Neural crest cell (in vitro differentiated cells): Measurements from ENCODE around the gene SMPD3. TPM values are rescaled to one million over a fixed set of nuclear protein-coding genes. Genes with fewer than 3 reads are reported as not detected.
"Not testable (repeated sequence)": the region's sequence is repeated elsewhere in the genome, so short reads cannot be mapped to it uniquely, and the experiment has no call there.

ENCODE experiments used
- DNase-seq: peaks from one replicate; pipeline ENCODE4 v3.0.0; 2021; ENCODE audit warnings: low read depth, mixed read lengths, low spot score
- H3K27ac Mint-ChIP-seq: one replicate; pipeline ENCODE4 v1.8.0; 2021; ENCODE audit warnings: mild to moderate bottlenecking, mixed read lengths; ENCODE audit not compliant: unreplicated experiment
- H3K27me3 Mint-ChIP-seq: 2 replicates; pipeline ENCODE4 v1.8.0; 2021; ENCODE audit warnings: low read depth, mild to moderate bottlenecking, mixed read lengths
- H3K36me3 Mint-ChIP-seq: 2 replicates; pipeline ENCODE4 v1.8.0; 2021; ENCODE audit warnings: low read depth, mild to moderate bottlenecking, mixed read lengths
- H3K4me1 Mint-ChIP-seq: 2 replicates; pipeline ENCODE4 v1.8.0; 2021; ENCODE audit warnings: mixed read lengths
- H3K4me3 Mint-ChIP-seq: one replicate; pipeline ENCODE4 v1.8.0; 2021; ENCODE audit warnings: mild to moderate bottlenecking, mixed read lengths
- H3K9me3 Mint-ChIP-seq: 2 replicates; pipeline ENCODE4 v1.8.0; 2021; ENCODE audit warnings: mixed read lengths
- long read RNA-seq: library from polyadenylated mRNA; unstranded; transcript quantifications from one replicate; pipeline ENCODE4 v2.0.0, GENCODE V29; 2020
- total RNA-seq: library from RNA; stranded (reverse); gene quantifications from 2 replicates; pipeline ENCODE4 v1.2.1, GENCODE V29; 2021
- TF ChIP-seq, protein P1 (sequence below): fragments of 200-600 bp; sonication (generic); conservative IDR thresholded peaks from 2 replicates; pipeline ENCODE4 v1.5.0; 2021; ENCODE audit warnings: antibody characterized with exemption, mild to moderate bottlenecking

The SMPD3 gene
- total RNA-seq: 3.2 and 3.8 TPM in 2 replicates
- long read RNA-seq: 0 reads

DNA sequence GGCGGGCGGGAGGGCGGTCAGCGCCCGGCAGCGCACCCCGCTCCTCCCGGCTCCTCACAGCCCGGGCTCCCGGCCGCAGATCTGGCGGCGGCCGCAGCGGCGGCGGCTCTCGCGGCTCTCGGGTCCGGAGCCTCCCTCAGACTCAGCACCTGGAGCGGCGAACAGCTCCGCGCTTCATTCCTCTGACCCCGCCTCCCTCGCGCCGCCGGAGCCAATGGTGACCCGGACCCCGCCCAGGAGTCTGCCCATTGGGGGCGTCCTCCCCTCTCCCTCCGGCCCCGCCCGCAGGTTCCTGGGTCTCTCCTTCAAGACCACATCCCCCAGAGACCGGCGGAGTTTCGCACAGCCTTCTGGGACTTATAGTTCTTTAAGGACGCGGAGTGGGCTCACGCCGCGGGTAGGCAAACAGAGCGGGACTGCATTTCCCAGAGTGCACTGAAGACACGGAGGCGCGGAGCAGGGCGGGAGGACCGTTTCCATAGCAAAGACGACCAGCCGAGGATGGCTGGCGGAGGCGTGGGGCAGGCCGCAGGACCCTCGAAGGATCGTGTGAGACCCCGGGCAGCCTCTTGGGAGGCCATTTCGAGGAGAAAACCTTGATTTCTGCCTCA is at the start of gene SMPD3:
TSS of gene SMPD3 (minus strand) at position 149 of the 611 bp plus-strand sequence. CDS start 76,327 bp downstream, outside the sequence.
- DNase-seq: peak; percentile 100
- TF ChIP-seq, protein P1, sequence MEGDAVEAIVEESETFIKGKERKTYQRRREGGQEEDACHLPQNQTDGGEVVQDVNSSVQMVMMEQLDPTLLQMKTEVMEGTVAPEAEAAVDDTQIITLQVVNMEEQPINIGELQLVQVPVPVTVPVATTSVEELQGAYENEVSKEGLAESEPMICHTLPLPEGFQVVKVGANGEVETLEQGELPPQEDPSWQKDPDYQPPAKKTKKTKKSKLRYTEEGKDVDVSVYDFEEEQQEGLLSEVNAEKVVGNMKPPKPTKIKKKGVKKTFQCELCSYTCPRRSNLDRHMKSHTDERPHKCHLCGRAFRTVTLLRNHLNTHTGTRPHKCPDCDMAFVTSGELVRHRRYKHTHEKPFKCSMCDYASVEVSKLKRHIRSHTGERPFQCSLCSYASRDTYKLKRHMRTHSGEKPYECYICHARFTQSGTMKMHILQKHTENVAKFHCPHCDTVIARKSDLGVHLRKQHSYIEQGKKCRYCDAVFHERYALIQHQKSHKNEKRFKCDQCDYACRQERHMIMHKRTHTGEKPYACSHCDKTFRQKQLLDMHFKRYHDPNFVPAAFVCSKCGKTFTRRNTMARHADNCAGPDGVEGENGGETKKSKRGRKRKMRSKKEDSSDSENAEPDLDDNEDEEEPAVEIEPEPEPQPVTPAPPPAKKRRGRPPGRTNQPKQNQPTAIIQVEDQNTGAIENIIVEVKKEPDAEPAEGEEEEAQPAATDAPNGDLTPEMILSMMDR: no peak
- Mint-ChIP-seq H3K36me3 (no peaks in the 10 kb centered on the region), H3K9me3 (no peaks in the 10 kb centered on the region), H3K4me3 (peak within 1 kb of the TSS; percentile 67), H3K27ac (no peak within 1 kb of the TSS), H3K27me3 (peaks cover 24% of the 10 kb centered on the region), H3K4me1 (peaks cover 15% of the 10 kb centered on the region)

DNA sequence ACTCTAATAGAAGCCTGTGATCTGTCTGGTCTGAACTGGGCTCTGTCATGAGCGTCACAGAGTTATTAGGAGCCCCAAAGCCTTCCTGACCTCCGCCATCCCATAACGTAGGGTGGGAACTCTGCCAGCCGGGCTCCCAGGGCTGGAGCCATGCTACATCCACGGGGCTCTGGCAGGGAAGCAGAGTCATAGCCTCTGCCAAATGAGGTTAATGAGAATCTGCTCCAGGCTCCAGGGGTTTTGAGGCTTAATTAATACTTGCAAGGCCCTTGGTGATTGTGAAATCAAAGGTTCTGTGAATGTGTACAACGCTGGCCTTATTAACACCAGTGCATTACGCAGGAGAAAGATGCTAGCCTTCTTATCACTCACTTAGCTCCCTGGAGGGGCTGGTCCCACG is 48.4 kb upstream of the SMPD3 start:
- H3K36me3 Mint-ChIP-seq: no peaks in the 10 kb centered on the region
- H3K4me3 Mint-ChIP-seq: no peak overlapping the region
- no peak for DNase-seq
- H3K9me3 Mint-ChIP-seq: no peaks in the 10 kb centered on the region
- H3K4me1 Mint-ChIP-seq: no peaks in the 10 kb centered on the region
- TF ChIP-seq, protein P1: no peak
- H3K27ac Mint-ChIP-seq: no peak overlapping the region
- no peaks in the 10 kb centered on the region for H3K27me3 Mint-ChIP-seq

DNA sequence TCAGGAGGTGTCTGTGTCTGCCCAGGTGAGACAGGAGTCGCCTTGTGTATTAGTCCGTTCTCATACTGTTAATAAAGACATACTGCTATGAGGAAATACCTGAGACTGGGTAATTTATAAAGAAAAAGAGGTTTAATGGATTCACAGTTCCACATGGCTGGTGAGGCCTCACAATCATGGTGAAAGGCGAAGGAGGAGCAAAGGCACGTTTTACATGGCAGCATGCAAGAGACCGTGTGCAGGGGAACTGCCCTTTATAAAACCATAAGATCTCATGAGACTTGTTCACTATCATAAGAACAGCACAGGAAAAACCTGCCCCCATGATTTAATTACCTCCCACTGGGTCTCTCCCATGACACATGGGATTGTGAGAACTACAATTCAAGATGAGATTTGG is 46.0 kb upstream of the SMPD3 start:
- not testable (repeated sequence) for H3K9me3 Mint-ChIP-seq, H3K4me1 Mint-ChIP-seq, DNase-seq, H3K27me3 Mint-ChIP-seq, H3K36me3 Mint-ChIP-seq, H3K4me3 Mint-ChIP-seq
- H3K27ac Mint-ChIP-seq: peak overlapping the region; percentile 52

DNA sequence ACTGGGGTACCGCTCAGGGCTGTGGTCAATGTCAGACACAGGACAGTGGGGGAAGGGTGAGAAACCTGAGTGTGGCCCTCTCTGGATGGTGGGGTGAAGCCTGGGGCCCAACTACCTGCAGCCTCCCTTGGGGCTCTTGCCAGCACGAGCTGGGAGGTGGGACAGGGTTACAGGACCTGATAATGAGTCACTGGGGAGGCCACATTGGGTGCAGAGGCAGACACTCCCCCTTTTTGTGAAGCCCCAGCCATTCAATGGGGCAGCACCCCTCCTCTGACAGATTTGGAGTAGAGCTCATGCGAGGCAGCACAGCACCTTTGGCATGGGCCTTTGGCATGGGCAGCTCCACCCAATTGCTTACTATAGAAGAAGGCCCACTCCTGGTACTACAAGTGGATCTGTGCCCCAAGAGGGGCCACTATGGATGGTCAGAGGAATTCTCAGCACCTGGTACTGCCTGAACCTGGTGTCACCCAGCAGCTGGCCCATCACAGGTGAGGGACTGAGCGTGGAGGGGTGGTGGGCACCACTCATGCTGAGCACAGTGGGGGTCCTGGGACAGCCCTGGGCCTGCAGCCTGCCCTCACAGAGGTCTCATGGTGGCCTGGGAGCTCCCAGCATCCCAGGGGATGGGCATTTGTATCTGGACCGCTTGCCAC is 45.2 kb upstream of the SMPD3 start:
- TF ChIP-seq, protein P1: no peak
- Mint-ChIP-seq H3K27me3 (no peaks in the 10 kb centered on the region), H3K36me3 (no peaks in the 10 kb centered on the region), H3K27ac (no peak overlapping the region), H3K4me3 (no peak overlapping the region), H3K4me1 (peaks cover 3% of the 10 kb centered on the region), H3K9me3 (no peaks in the 10 kb centered on the region)
- no peak for DNase-seq

DNA sequence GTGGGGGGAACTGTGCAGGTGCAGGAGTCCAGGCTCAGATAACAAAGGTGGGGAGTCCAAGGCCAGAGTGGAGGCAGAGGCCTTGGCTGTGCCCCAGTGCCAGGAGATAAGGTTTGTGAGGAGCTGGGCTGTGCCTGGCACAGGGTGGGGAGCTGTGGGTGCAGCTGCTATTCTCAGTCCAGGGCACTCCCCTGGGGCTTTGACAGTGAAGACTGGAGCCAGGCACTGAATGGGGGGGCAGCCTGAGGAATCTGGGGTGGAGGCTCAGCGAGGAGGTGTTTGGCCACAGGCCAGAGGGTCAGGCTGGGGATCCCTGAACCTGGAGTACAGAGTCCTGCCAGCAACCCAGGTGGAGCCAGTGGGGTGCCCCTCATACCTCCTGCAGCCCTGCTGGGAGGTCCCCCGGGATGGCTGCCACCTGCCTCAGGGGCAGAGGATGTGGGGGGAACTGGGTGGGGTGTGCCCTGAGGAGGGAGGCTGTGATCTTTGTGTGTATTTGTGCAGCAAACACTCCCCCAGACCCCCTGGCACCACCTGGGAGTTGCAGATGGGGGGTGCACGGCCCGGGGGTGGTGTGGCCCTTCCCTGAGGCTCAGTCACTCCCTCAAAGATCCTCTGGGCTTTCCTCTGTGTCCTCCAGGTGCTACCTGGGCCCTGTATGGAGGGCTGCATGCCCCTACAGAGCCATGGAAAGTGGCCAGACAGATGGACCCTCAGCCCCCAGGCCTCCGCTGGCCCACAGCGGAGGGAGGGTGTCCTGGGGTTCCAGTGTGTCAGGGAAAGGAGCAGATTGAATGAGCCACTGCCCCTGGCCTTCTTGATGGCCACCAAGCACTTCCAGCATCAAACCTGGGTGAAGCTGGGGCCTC is 44.5 kb upstream of the SMPD3 start:
- Mint-ChIP-seq H3K4me1 (peaks cover 4% of the 10 kb centered on the region), H3K27me3 (no peaks in the 10 kb centered on the region), H3K27ac (no peak overlapping the region), H3K9me3 (no peaks in the 10 kb centered on the region), H3K36me3 (no peaks in the 10 kb centered on the region), H3K4me3 (no peak overlapping the region)
- TF ChIP-seq, protein P1: no peak
- no peak for DNase-seq
